Measurements from ENCODE around the gene NKAIN2.

Gene NKAIN2

DNA sequence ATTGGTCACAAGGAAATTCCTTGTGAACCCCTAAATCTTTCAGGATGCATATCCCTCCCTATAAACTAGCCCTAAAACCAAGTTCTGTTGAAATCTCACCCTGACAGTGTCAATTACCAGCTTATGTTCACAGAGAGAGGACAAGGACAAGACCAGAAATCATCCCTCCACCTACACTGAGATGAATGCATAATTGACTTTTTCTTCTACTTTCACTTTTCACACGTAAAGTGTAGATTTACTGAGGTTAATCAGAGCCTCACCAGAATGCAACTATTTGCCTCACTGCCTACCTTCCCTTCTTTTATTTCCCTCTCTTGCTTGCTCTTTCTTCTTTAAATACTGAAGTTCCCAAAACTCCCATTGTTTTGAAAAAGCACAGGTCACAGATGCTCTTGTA, 15.3 kb upstream of the NKAIN2 start:
- Histone ChIP-seq H3K36me3 (ENCODE audit: insufficient read depth, low read depth, low read length) (no peaks in the 10 kb centered on the region), H3K4me3 (ENCODE audit: low read length) (no peak overlapping the region), H3K4me1 (ENCODE audit: insufficient read depth, low read length) (no peaks in the 10 kb centered on the region), H3K9ac (ENCODE audit: low read depth, low read length) (no peak overlapping the region), H3K27ac (ENCODE audit: low read length) (no peak overlapping the region), H3K9me3 (ENCODE audit: insufficient read depth, low read depth, low read length) (no peaks in the 10 kb centered on the region), H3K27me3 (ENCODE audit: insufficient read depth, low read length) (no peaks in the 10 kb centered on the region)

DNA sequence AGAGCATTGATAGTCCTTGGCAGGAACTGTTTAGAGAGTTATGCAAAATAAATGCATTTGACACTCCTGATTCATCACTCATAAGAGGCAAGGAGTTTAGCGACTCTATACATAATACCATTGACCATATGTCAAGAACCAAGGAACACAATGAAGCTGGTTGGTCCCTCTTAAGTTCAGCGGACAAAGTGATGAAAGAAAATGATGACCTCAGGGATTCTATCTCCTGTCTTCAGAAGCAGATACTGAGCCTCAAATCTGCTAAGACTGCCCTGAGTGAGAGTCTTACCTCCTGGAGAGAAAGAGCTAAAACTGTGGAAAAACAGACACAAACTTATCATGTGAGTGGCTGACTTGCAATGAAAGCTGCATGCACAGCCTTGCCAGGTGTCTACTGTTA, 9.5 kb upstream of the NKAIN2 start:
- no peaks in the 10 kb centered on the region for H3K27me3 ChIP-seq (ENCODE audit: insufficient read depth, low read length)
- no peak overlapping the region for H3K4me3 ChIP-seq (ENCODE audit: low read length)
- H3K9me3 ChIP-seq (ENCODE audit: insufficient read depth, low read depth, low read length): no peaks in the 10 kb centered on the region
- H3K36me3 ChIP-seq (ENCODE audit: insufficient read depth, low read depth, low read length): no peaks in the 10 kb centered on the region
- H3K9ac ChIP-seq (ENCODE audit: low read depth, low read length): no peak overlapping the region
- no peak overlapping the region for H3K27ac ChIP-seq (ENCODE audit: low read length)
- H3K4me1 ChIP-seq (ENCODE audit: insufficient read depth, low read length): no peaks in the 10 kb centered on the region

DNA sequence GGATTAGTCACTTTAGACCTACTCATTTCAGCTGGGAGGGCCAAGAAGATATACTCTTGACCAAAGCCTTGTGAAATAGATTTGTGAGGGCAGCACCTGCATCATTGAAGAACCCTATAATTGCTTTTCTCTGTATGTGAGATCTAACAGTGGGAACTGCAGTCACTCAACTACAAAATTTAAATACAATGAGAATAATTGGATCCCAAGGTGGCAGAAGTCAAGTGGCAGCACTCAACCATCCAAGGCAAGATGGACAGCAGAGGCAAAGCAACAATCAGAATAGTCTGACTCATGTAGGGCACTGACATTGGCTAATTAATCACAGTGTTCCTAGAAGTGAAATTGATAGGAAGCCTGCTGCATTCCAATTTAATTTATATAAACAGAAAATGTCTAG, 8.9 kb upstream of the NKAIN2 start:
- no peak overlapping the region for H3K9ac ChIP-seq (ENCODE audit: low read depth, low read length)
- no peaks in the 10 kb centered on the region for H3K9me3 ChIP-seq (ENCODE audit: insufficient read depth, low read depth, low read length)
- no peak overlapping the region for H3K4me3 ChIP-seq (ENCODE audit: low read length)
- no peaks in the 10 kb centered on the region for H3K36me3 ChIP-seq (ENCODE audit: insufficient read depth, low read depth, low read length)
- no peak overlapping the region for H3K27ac ChIP-seq (ENCODE audit: low read length)
- H3K27me3 ChIP-seq (ENCODE audit: insufficient read depth, low read length): no peaks in the 10 kb centered on the region
- no peaks in the 10 kb centered on the region for H3K4me1 ChIP-seq (ENCODE audit: insufficient read depth, low read length)

DNA sequence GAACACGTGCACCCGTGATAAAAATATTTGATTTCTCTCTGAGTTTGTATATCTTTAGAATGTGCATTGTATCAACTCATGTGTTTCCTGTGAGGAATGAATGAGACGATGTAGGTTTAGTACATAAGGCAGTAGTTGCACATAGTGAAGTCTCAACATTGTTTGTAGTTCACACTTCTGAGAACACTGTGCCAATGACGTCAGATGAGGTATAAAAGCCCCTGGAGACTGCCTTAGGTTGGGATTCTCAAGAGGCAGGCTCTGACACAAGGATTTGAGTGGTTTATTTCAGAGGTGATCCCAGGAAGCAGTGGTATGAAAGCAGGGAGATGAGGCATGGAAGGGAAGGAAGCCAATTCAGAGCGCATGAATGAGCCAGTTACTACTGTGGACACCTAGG, 2.6 kb upstream of the NKAIN2 start:
- Histone ChIP-seq H3K9me3 (ENCODE audit: insufficient read depth, low read depth, low read length) (no peaks in the 10 kb centered on the region), H3K4me3 (ENCODE audit: low read length) (no peak overlapping the region), H3K9ac (ENCODE audit: low read depth, low read length) (no peak overlapping the region), H3K27me3 (ENCODE audit: insufficient read depth, low read length) (peaks cover 34% of the 10 kb centered on the region), H3K4me1 (ENCODE audit: insufficient read depth, low read length) (no peaks in the 10 kb centered on the region), H3K27ac (ENCODE audit: low read length) (no peak overlapping the region), H3K36me3 (ENCODE audit: insufficient read depth, low read depth, low read length) (no peaks in the 10 kb centered on the region)

DNA sequence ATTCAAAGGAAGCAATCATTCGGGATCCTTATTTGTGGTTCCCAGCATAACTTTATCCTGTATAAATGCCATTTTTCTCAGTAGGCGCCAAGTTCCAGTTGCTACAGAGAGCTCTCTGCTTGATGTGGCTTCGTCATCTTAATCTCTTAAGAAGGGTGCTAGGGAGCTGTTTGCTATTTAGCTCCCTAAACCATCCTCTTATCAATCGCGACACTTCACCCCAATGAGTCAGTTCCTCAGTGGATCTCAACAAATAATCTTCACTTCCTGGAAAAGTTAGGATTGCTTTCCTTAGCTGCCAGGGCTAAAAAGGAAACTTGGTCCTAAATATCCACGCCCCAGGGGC, 1.3 kb upstream of the NKAIN2 start:
- Histone ChIP-seq H3K9me3 (ENCODE audit: insufficient read depth, low read depth, low read length) (no peaks in the 10 kb centered on the region), H3K27me3 (ENCODE audit: insufficient read depth, low read length) (peaks cover 41% of the 10 kb centered on the region), H3K27ac (ENCODE audit: low read length) (no peak overlapping the region), H3K4me3 (ENCODE audit: low read length) (peak overlapping the region; percentile 68; the same call in 1 of the 2 replicates), H3K9ac (ENCODE audit: low read depth, low read length) (no peak overlapping the region), H3K4me1 (ENCODE audit: insufficient read depth, low read length) (no peaks in the 10 kb centered on the region), H3K36me3 (ENCODE audit: insufficient read depth, low read depth, low read length) (no peaks in the 10 kb centered on the region)

DNA sequence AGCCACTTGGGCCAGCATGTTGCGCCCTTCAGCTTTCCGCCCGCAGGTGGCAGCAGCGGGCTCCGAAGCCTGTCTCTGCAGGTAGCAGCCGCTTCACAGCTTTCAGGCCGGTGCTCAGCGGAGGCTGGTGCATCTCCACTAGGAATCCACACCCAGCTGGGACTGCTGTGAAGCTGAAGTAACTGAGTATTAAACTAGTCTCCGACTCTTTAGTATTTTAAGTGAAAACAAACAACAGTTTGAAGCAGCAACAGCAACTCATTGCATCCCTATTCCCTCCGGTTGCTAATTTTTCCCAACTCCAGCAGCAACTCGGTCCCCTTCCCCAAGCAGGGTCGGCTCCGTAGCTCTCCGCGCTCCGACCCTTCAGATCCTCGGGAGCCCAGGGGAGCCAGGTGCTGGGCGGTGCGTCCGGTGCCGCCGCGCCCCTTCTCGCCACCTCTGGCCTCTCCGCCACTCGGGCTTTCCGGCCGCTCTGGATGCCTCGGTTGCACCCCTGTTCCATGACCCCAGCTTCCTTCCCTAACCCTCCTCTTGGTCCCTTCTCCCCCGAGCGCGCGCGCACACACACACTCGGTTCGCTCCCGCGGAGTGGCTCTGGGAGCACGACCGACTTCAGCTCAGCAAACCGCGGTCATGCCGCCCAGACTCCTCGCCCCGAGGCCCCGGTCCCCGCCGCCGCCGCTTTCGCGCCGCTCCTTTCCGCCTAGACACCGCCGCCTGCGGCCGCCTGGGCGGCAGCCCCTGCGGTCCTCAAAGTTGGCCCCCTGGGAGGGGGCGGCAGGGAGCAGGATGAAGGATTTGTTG, 765 bp upstream of the NKAIN2 start:
- no peak overlapping the region for H3K27ac ChIP-seq (ENCODE audit: low read length)
- H3K4me1 ChIP-seq (ENCODE audit: insufficient read depth, low read length): no peaks in the 10 kb centered on the region
- peak overlapping the region; percentile 29; the same call in 1 of the 2 replicates for H3K9ac ChIP-seq (ENCODE audit: low read depth, low read length)
- H3K36me3 ChIP-seq (ENCODE audit: insufficient read depth, low read depth, low read length): no peaks in the 10 kb centered on the region
- peak overlapping the region; percentile 68 for H3K4me3 ChIP-seq (ENCODE audit: low read length)
- H3K27me3 ChIP-seq (ENCODE audit: insufficient read depth, low read length): peaks cover 41% of the 10 kb centered on the region
- no peaks in the 10 kb centered on the region for H3K9me3 ChIP-seq (ENCODE audit: insufficient read depth, low read depth, low read length)

DNA sequence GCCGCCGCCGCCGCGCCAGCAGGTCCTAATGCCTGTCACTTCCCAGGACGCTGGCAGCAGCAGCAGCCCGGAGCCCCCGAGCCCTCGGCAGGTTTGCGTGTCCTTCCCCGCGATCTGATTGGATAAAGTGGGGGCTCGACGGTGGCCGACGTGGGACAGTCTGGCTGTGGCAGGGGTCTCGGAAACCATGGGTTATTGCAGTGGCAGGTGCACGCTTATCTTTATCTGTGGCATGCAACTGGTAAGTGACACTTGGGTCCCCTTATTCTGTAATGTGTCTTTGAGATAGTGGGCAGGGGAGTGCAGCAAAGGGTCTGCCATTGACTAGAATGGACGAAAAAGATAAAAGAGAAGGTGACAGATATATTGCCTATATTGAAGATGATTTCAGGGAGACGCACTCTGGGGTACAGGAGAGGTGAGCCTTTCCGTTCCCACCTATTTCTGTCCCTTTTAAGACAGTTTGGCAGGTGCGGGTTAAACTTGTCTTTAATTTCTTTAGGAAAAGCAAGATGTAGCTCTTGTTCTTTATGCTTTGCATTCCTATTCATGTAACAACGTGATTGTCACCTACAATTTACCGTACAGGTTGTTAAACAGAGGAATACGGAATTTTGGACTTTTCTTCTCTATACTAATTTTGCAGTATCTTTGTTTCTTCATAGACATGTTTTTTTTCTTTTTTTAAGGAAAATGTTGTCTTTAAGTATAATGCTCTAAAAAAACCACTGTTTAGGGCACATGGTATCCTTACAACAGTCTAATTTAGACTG, 535 bp downstream of the NKAIN2 start:
- H3K9me3 ChIP-seq (ENCODE audit: insufficient read depth, low read depth, low read length): no peaks in the 10 kb centered on the region
- peaks cover 41% of the 10 kb centered on the region for H3K27me3 ChIP-seq (ENCODE audit: insufficient read depth, low read length)
- H3K4me3 ChIP-seq (ENCODE audit: low read length): peak overlapping the region; percentile 65
- no peaks in the 10 kb centered on the region for H3K4me1 ChIP-seq (ENCODE audit: insufficient read depth, low read length)
- H3K9ac ChIP-seq (ENCODE audit: low read depth, low read length): no peak overlapping the region
- no peaks in the 10 kb centered on the region for H3K36me3 ChIP-seq (ENCODE audit: insufficient read depth, low read depth, low read length)
- no peak overlapping the region for H3K27ac ChIP-seq (ENCODE audit: low read length)

DNA sequence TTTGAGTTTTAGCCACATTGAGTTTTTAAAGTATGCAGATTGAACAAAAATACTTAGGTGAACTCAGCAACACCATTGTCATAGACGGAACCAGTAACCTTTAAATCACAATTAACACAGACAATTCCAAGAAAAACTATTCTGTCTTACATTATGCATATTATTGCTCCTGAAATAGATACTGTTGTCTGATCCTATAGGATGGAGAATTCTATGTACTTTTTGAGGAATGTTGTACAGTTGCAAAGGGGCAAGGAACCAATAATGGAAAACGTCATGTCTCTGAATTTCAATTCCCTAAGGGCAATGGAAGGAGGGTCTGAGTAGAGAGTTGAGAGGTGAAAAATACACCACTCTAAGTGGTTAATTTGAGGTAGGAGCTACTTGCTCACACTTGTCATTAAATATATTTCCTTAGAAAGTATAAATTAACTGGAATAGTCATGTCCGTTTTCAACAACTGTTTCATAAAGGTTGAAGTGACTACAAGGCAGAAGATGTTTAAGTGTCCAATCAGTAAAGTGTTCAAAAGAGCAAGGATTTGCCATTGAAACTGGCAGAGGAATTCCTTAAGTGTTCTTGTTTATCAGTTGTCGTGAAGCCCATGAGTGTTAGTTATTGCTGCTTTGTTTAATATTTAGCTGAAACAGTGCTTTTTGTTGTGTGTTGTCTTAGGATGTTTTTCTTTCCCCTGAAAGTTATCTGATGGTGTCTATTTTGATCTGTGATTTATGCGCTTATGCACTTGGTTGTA, 1.3 kb downstream of the NKAIN2 start:
- H3K27ac ChIP-seq (ENCODE audit: low read length): no peak overlapping the region
- H3K9me3 ChIP-seq (ENCODE audit: insufficient read depth, low read depth, low read length): no peaks in the 10 kb centered on the region
- peak overlapping the region; percentile 65; the same call in 1 of the 2 replicates for H3K4me3 ChIP-seq (ENCODE audit: low read length)
- no peaks in the 10 kb centered on the region for H3K36me3 ChIP-seq (ENCODE audit: insufficient read depth, low read depth, low read length)
- peaks cover 41% of the 10 kb centered on the region for H3K27me3 ChIP-seq (ENCODE audit: insufficient read depth, low read length)
- H3K4me1 ChIP-seq (ENCODE audit: insufficient read depth, low read length): no peaks in the 10 kb centered on the region
- H3K9ac ChIP-seq (ENCODE audit: low read depth, low read length): no peak overlapping the region

DNA sequence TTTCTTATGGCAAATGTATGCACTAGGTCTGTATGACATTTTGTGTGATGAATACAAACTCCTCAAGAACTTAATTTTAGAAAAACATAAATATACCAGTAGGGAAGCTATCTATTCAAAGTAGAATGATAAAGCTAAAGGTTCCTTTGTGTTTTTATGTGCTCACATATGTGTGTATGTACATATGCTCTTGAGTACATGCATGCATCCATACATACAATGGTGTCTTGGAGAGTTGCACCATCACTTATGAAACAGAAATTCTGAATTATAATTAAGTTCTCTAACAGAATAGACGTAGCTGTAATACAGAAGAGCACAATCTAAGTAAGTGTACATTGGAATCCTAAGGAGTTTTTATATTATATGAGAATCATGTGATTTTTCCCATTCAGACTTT, 2.3 kb downstream of the NKAIN2 start:
- Histone ChIP-seq H3K27ac (ENCODE audit: low read length) (no peak overlapping the region), H3K27me3 (ENCODE audit: insufficient read depth, low read length) (peaks cover 41% of the 10 kb centered on the region), H3K4me3 (ENCODE audit: low read length) (no peak overlapping the region)

DNA sequence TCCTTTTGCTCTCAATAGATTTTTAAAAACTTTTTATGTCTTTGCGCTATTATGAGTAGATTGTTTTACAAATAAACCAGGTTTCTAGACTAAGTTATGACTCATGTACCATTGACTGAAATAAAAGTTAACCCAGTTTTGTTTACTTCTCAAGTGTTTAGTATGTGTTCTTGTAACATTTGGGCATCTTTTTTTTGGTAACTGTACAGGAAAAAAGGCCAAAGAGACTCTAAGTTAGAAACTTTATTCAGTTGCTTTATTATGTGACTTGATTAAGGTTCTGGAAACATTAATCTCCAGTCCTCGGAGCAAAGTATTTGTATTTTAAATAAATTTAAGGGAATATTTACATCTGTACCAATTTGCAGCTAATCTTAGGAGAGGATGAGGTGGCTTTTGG, 2.9 kb downstream of the NKAIN2 start:
- Histone ChIP-seq H3K4me3 (ENCODE audit: low read length) (no peak overlapping the region), H3K27ac (ENCODE audit: low read length) (no peak overlapping the region), H3K27me3 (ENCODE audit: insufficient read depth, low read length) (peaks cover 41% of the 10 kb centered on the region), H3K4me1 (ENCODE audit: insufficient read depth, low read length) (no peaks in the 10 kb centered on the region), H3K36me3 (ENCODE audit: insufficient read depth, low read depth, low read length) (no peaks in the 10 kb centered on the region), H3K9me3 (ENCODE audit: insufficient read depth, low read depth, low read length) (no peaks in the 10 kb centered on the region), H3K9ac (ENCODE audit: low read depth, low read length) (no peak overlapping the region)

More for the DNA sequence above, 2.3 kb downstream of the NKAIN2 start:
- Histone ChIP-seq H3K4me1 (ENCODE audit: insufficient read depth, low read length) (no peaks in the 10 kb centered on the region), H3K36me3 (ENCODE audit: insufficient read depth, low read depth, low read length) (no peaks in the 10 kb centered on the region), H3K9ac (ENCODE audit: low read depth, low read length) (no peak overlapping the region), H3K9me3 (ENCODE audit: insufficient read depth, low read depth, low read length) (no peaks in the 10 kb centered on the region)

DNA sequence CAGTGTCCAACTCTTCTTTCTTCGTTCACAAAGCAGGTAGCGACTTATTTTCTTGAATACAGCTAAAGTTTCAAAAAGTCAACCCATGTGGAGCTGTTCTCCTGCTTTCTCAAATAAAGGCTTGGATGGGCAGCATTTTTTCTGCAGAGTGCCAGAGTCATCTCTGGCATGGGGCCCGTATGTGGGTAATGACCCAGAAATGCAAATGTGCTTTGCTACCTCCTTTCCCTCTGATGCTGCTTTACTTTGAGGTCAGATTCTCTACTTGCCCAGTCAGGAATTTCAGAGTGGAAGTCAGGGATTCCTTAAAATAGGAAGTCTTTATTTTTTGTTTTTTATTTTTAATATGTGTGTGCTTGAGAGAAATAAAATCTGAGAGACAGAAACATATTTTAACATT, 4.9 kb downstream of the NKAIN2 start:
- H3K27ac ChIP-seq (ENCODE audit: low read length): no peak overlapping the region
- no peaks in the 10 kb centered on the region; the same call in 1 of the 2 replicates for H3K4me1 ChIP-seq (ENCODE audit: insufficient read depth, low read length)
- H3K4me3 ChIP-seq (ENCODE audit: low read length): no peak overlapping the region
- no peak overlapping the region for H3K9ac ChIP-seq (ENCODE audit: low read depth, low read length)
- H3K9me3 ChIP-seq (ENCODE audit: insufficient read depth, low read depth, low read length): no peaks in the 10 kb centered on the region
- H3K27me3 ChIP-seq (ENCODE audit: insufficient read depth, low read length): peaks cover 29% of the 10 kb centered on the region
- no peaks in the 10 kb centered on the region for H3K36me3 ChIP-seq (ENCODE audit: insufficient read depth, low read depth, low read length)
